ENCODE data around the gene PRR36.

- TF ChIP-seq CTCF (IDR thresholded peaks at IDR 0.05) (no peak), POLR2A (IDR thresholded peaks at IDR 0.05) (no peak), POLR2AphosphoS5 (IDR thresholded peaks at IDR 0.05; ENCODE audit: insufficient read depth in 1 of 2, low read depth in 1 of 2) (no peak)
Observed at GRCh38 chr19:7907122-7907521, 32.9 kb upstream of the PRR36 start.

All from vagina (tissue), 2 donors.